ENCODE measurements around the gene RALB.
A peak's percentile ranks its signal among the peaks of the same experiment; 100 is the strongest.
"Not testable (repeated sequence)": the region's sequence is repeated elsewhere in the genome, so short reads cannot be mapped to it uniquely, and the experiment has no call there.

RALB gene

DNA sequence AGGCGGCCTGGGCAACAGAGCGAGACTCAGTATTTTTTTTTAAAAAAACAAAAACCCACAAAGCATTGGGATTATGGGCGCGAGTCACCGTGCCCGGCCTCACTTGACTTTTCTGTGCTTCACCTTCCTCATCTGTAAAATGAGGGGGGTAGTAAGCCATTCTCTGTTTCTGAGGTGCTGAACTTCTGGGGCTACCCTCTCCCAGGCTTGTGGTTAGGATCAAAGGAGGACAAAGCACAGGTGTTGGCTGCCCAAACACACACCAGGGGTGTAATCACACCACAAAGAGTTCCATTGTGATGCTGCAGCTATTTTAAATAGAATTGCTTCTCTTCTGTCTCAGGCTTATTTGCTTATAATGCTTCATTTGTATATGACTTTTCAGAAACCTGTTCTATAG, 57.5 kb downstream of the RALB start:
- Histone ChIP-seq H3K27me3 (ENCODE audit: control insufficient read depth, insufficient read depth, low read length) (no peaks in the 10 kb centered on the region), H3K4me3 (ENCODE audit: low read length) (no peak overlapping the region), H3K9ac (ENCODE audit: low read length) (no peak overlapping the region), H3K36me3 (ENCODE audit: control insufficient read depth, insufficient read depth, low read length) (no peaks in the 10 kb centered on the region), H3K9me3 (ENCODE audit: control insufficient read depth, low read length) (no peaks in the 10 kb centered on the region), H3K4me1 (ENCODE audit: control insufficient read depth, insufficient read depth, low read length) (peaks cover 16% of the 10 kb centered on the region)

- not testable (repeated sequence) for H3K9ac ChIP-seq (ENCODE audit: low read length); H3K4me1 ChIP-seq (ENCODE audit: control insufficient read depth, insufficient read depth, low read length); H3K4me3 ChIP-seq (ENCODE audit: low read length); H3K27me3 ChIP-seq (ENCODE audit: control insufficient read depth, insufficient read depth, low read length); H3K9me3 ChIP-seq (ENCODE audit: control insufficient read depth, low read length); H3K36me3 ChIP-seq (ENCODE audit: control insufficient read depth, insufficient read depth, low read length)
Observed at GRCh38 chr2:120310841-120311240, 58.2 kb downstream of the RALB start.

DNA sequence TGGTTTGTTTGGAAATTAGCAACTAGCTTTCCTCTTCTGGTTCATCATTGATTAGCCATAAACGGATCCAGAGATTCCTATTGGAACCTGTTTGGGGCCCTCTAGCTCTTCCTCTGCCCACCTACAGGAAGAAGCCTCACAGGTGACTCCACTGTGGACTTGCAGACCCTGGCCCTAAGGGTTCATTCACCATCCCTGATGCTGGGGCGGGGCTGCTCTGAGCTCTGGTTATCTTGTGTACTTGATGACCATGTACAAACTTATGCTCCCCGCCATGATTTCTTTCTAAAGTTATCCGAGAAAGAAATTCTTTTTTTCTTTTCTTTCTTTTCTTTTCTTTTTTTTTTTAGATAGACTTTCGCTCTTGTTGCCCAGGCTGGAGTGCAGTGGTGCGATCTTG, 59.4 kb downstream of the RALB start:
- Histone ChIP-seq H3K9me3 (ENCODE audit: control insufficient read depth, low read length) (no peaks in the 10 kb centered on the region), H3K36me3 (ENCODE audit: control insufficient read depth, insufficient read depth, low read length) (no peaks in the 10 kb centered on the region), H3K4me3 (ENCODE audit: low read length) (no peak overlapping the region), H3K4me1 (ENCODE audit: control insufficient read depth, insufficient read depth, low read length) (peaks cover 10% of the 10 kb centered on the region), H3K9ac (ENCODE audit: low read length) (no peak overlapping the region), H3K27me3 (ENCODE audit: control insufficient read depth, insufficient read depth, low read length) (no peaks in the 10 kb centered on the region)

DNA sequence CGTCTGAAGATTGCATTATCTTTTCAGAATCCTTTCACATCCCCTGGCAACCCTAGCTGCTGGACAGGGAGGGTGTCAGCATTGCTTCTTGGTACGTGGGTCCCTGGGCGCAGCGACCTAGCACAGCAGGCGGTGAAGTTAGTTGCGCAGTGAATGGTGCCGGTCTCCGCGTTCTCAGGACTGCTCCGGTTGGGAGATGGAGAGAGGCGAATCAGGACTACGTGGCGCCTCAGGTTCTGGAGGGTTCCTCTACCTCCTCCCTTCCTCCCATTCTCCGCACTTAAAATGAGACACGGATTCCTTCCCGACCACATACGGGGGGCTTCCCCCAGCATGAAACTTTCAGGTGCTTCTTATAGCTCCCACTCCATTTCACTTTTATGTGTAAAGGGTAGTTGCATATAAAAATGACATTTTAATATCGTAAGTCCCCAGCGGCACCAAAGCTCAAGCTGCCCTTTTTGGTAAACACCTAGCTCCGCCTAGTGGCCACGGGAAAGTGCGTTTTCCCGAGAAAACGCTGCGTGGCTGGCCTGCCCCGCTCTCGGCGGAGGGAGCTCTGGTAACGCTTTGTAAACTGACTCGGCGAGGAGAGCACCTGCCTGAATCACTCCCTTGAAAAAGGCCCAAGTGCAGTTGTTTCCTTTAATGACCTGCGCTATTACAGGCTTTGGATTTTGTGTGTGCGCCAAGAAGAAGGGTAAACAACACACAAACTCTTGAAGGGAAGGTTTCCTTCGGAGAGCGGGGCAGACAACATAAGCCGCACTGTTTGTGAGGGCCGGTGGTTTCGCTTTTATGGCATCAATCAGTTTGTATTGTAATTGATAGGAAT, 60.4 kb downstream of the RALB start:
- Histone ChIP-seq H3K27me3 (ENCODE audit: control insufficient read depth, insufficient read depth, low read length) (no peaks in the 10 kb centered on the region), H3K4me1 (ENCODE audit: control insufficient read depth, insufficient read depth, low read length) (peaks cover 10% of the 10 kb centered on the region), H3K36me3 (ENCODE audit: control insufficient read depth, insufficient read depth, low read length) (no peaks in the 10 kb centered on the region), H3K9ac (ENCODE audit: low read length) (peak overlapping the region; percentile 9), H3K9me3 (ENCODE audit: control insufficient read depth, low read length) (no peaks in the 10 kb centered on the region), H3K4me3 (ENCODE audit: low read length) (peak overlapping the region; percentile 6)

- H3K4me3 ChIP-seq (ENCODE audit: low read length), result peak overlapping the region; percentile 6
- H3K4me1 ChIP-seq (ENCODE audit: control insufficient read depth, insufficient read depth, low read length), result peaks cover 11% of the 10 kb centered on the region
- H3K9me3 ChIP-seq (ENCODE audit: control insufficient read depth, low read length), result no peaks in the 10 kb centered on the region
- H3K36me3 ChIP-seq (ENCODE audit: control insufficient read depth, insufficient read depth, low read length), result no peaks in the 10 kb centered on the region
- H3K9ac ChIP-seq (ENCODE audit: low read length), result peak overlapping the region; percentile 9
- no peaks in the 10 kb centered on the region for H3K27me3 ChIP-seq (ENCODE audit: control insufficient read depth, insufficient read depth, low read length)
Observed at GRCh38 chr2:120313695-120314615, 61.3 kb downstream of the RALB start.

GRCh38 chr2:120314690-120315366, 62.2 kb downstream of the RALB start:
- Histone ChIP-seq H3K27me3 (ENCODE audit: control insufficient read depth, insufficient read depth, low read length) (peaks cover under 1% of the 10 kb centered on the region), H3K9me3 (ENCODE audit: control insufficient read depth, low read length) (no peaks in the 10 kb centered on the region), H3K4me3 (ENCODE audit: low read length) (no peak overlapping the region), H3K9ac (ENCODE audit: low read length) (no peak overlapping the region), H3K36me3 (ENCODE audit: control insufficient read depth, insufficient read depth, low read length) (no peaks in the 10 kb centered on the region), H3K4me1 (ENCODE audit: control insufficient read depth, insufficient read depth, low read length) (peaks cover 13% of the 10 kb centered on the region)

DNA sequence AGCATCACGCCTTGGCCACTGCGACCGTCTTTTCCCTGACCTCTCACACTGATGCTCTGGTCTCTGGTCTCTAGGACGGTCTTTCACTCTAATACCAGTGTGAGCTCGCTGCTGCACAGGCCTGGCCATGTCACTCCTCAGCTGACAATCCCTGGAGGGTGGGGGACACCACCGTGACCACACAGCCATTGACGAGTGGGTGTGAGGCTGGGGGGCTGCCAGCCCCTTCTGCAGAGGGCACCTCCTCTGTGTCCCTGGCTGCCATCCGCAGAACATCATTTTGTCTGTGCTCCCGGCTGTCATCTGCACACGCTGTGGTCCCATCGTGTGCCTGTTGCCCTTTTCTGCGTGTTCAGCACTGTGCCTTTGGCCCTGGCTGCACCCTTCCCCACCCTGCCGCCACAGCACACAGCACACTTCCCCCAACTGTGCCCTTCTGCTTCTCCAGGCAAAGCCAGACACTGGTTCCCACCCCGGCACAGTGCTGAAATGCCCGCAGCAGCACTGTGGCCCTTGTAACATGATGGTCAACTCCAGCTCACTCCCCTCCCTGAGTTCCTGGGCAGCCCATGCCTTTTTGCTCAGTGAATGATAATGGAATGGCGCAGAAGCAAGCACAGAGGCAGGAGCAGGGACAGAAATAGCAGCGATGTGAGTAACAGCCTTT, 62.8 kb downstream of the RALB start:
- Histone ChIP-seq H3K9me3 (ENCODE audit: control insufficient read depth, low read length) (no peaks in the 10 kb centered on the region), H3K4me3 (ENCODE audit: low read length) (no peak overlapping the region), H3K4me1 (ENCODE audit: control insufficient read depth, insufficient read depth, low read length) (peaks cover 13% of the 10 kb centered on the region), H3K36me3 (ENCODE audit: control insufficient read depth, insufficient read depth, low read length) (no peaks in the 10 kb centered on the region), H3K9ac (ENCODE audit: low read length) (no peak overlapping the region), H3K27me3 (ENCODE audit: control insufficient read depth, insufficient read depth, low read length) (peaks cover 4% of the 10 kb centered on the region)

- Histone ChIP-seq H3K4me1 (ENCODE audit: control insufficient read depth, insufficient read depth, low read length) (peaks cover 13% of the 10 kb centered on the region), H3K36me3 (ENCODE audit: control insufficient read depth, insufficient read depth, low read length) (no peaks in the 10 kb centered on the region), H3K27me3 (ENCODE audit: control insufficient read depth, insufficient read depth, low read length) (peaks cover 4% of the 10 kb centered on the region), H3K9ac (ENCODE audit: low read length) (no peak overlapping the region), H3K4me3 (ENCODE audit: low read length) (no peak overlapping the region), H3K9me3 (ENCODE audit: control insufficient read depth, low read length) (no peaks in the 10 kb centered on the region)
Observed at GRCh38 chr2:120316071-120316470, 63.4 kb downstream of the RALB start.

GRCh38 chr2:120316528-120317179, 64.0 kb downstream of the RALB start:
- Histone ChIP-seq H3K4me3 (ENCODE audit: low read length) (no peak overlapping the region), H3K4me1 (ENCODE audit: control insufficient read depth, insufficient read depth, low read length) (peaks cover 13% of the 10 kb centered on the region), H3K27me3 (ENCODE audit: control insufficient read depth, insufficient read depth, low read length) (peaks cover 4% of the 10 kb centered on the region), H3K36me3 (ENCODE audit: control insufficient read depth, insufficient read depth, low read length) (no peaks in the 10 kb centered on the region), H3K9ac (ENCODE audit: low read length) (no peak overlapping the region), H3K9me3 (ENCODE audit: control insufficient read depth, low read length) (no peaks in the 10 kb centered on the region)

DNA sequence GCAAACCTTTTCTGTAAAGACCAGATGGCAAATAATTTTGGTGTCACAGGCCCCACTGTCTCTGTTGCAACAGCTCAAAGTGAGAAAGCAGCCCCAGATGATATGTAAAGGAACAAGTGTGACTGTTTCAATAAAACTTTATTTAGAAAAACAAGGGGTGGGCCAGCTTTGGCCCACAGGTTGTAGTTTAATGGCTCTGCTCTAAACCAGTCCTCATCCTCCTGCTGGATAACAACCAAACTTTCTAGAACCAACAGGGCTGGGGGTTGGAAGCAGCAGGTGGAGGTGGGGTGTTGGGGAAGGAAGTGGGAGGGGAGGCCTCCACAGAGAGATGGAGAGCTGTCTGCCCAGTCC, 64.5 kb downstream of the RALB start:
- no peaks in the 10 kb centered on the region for H3K36me3 ChIP-seq (ENCODE audit: control insufficient read depth, insufficient read depth, low read length)

DNA sequence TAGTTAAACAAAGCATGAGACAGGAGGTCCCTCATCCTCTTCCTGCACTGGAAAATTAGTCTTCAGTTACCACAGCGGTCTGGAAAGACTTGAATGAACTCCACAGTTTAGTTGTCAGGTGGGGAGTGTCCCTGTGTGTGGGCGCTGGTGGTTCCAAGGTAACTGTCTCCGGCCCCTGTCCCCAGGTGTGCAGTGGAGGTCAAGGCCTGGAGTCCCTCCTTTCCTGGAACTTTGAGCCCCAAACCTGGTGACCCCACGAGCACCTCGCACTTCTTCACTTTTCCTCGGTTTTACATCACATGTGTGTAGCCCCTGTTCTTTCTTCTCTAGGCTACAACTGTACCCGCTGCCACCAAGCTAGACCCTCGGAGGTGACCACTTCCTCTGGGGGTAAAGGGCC, 65.3 kb downstream of the RALB start:
- no peak overlapping the region for H3K4me3 ChIP-seq (ENCODE audit: low read length)

More for the DNA sequence above, 64.5 kb downstream of the RALB start:
- Histone ChIP-seq H3K9me3 (ENCODE audit: control insufficient read depth, low read length) (no peaks in the 10 kb centered on the region), H3K4me1 (ENCODE audit: control insufficient read depth, insufficient read depth, low read length) (peaks cover 13% of the 10 kb centered on the region), H3K27me3 (ENCODE audit: control insufficient read depth, insufficient read depth, low read length) (peaks cover 4% of the 10 kb centered on the region), H3K9ac (ENCODE audit: low read length) (no peak overlapping the region), H3K4me3 (ENCODE audit: low read length) (no peak overlapping the region)

More for the DNA sequence above, 65.3 kb downstream of the RALB start:
- no peak overlapping the region for H3K9ac ChIP-seq (ENCODE audit: low read length)
- no peaks in the 10 kb centered on the region for H3K9me3 ChIP-seq (ENCODE audit: control insufficient read depth, low read length)
- peaks cover 8% of the 10 kb centered on the region for H3K4me1 ChIP-seq (ENCODE audit: control insufficient read depth, insufficient read depth, low read length)
- no peaks in the 10 kb centered on the region for H3K36me3 ChIP-seq (ENCODE audit: control insufficient read depth, insufficient read depth, low read length)
- H3K27me3 ChIP-seq (ENCODE audit: control insufficient read depth, insufficient read depth, low read length), result peaks cover 4% of the 10 kb centered on the region
